ENCODE data around the gene NSD1. TPM values are rescaled to one million over a fixed set of nuclear protein-coding genes. Genes with fewer than 3 reads are reported as not detected.

The NSD1 gene
- total RNA-seq, 1 donor from 2014 or later, result 37.5 TPM

GRCh38 chr5:177111720-177112394 is 21.7 kb upstream of the NSD1 start:
- TF ChIP-seq, protein P1, sequence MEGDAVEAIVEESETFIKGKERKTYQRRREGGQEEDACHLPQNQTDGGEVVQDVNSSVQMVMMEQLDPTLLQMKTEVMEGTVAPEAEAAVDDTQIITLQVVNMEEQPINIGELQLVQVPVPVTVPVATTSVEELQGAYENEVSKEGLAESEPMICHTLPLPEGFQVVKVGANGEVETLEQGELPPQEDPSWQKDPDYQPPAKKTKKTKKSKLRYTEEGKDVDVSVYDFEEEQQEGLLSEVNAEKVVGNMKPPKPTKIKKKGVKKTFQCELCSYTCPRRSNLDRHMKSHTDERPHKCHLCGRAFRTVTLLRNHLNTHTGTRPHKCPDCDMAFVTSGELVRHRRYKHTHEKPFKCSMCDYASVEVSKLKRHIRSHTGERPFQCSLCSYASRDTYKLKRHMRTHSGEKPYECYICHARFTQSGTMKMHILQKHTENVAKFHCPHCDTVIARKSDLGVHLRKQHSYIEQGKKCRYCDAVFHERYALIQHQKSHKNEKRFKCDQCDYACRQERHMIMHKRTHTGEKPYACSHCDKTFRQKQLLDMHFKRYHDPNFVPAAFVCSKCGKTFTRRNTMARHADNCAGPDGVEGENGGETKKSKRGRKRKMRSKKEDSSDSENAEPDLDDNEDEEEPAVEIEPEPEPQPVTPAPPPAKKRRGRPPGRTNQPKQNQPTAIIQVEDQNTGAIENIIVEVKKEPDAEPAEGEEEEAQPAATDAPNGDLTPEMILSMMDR (IDR thresholded peaks at IDR 0.05; ENCODE audit: insufficient read depth, low read length, poor library complexity, severe bottlenecking), result peak; percentile 98
- no peak overlapping the region for H3K4me3 ChIP-seq (ENCODE audit: low read depth, low read length)
- no peaks in the 10 kb centered on the region for H3K27me3 ChIP-seq (ENCODE audit: control insufficient read depth, insufficient read depth, low read length)
- no peaks in the 10 kb centered on the region for H3K36me3 ChIP-seq (ENCODE audit: control insufficient read depth, insufficient read depth, low read length)
- DNase-seq (ENCODE audit: low read depth), result no peak

DNA sequence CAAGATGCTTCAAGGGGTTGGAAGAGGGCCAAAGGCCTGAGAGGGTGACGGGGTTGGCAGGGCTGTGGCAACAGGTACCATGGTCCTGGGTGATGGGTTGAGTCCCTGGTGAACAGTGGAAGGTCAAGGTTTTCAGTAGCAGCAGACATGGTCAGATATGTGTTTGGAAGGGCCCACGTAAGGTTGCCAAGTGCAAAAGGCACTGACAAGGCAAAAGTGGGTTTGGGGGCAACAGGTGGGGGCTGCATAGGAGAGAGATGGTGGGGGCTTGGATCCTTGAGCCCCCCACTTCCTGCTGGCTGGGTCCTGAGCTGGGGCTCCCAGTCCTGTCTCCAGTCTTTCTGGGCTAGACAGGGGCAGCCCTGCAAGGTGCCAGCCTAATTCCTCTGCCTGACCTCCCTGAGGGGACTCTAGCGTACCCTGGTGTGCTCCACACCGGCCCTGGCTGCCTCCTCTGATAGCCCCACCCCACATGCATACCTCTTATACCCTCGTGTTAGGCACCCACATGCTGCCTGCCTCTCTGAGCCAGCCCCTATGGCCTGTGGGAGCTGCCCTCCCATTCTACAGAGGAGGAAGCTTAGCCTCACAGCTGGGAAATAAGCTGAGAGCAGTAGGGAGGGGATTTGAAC is 20.9 kb upstream of the NSD1 start:
- Histone ChIP-seq H3K27me3 (ENCODE audit: control insufficient read depth, insufficient read depth, low read length) (no peaks in the 10 kb centered on the region), H3K4me3 (ENCODE audit: low read depth, low read length) (no peak overlapping the region), H3K36me3 (ENCODE audit: control insufficient read depth, insufficient read depth, low read length) (no peaks in the 10 kb centered on the region)
- DNase-seq (ENCODE audit: low read depth), result no peak
- TF ChIP-seq, protein P1 (IDR thresholded peaks at IDR 0.05; ENCODE audit: insufficient read depth, low read length, poor library complexity, severe bottlenecking), result no peak

DNA sequence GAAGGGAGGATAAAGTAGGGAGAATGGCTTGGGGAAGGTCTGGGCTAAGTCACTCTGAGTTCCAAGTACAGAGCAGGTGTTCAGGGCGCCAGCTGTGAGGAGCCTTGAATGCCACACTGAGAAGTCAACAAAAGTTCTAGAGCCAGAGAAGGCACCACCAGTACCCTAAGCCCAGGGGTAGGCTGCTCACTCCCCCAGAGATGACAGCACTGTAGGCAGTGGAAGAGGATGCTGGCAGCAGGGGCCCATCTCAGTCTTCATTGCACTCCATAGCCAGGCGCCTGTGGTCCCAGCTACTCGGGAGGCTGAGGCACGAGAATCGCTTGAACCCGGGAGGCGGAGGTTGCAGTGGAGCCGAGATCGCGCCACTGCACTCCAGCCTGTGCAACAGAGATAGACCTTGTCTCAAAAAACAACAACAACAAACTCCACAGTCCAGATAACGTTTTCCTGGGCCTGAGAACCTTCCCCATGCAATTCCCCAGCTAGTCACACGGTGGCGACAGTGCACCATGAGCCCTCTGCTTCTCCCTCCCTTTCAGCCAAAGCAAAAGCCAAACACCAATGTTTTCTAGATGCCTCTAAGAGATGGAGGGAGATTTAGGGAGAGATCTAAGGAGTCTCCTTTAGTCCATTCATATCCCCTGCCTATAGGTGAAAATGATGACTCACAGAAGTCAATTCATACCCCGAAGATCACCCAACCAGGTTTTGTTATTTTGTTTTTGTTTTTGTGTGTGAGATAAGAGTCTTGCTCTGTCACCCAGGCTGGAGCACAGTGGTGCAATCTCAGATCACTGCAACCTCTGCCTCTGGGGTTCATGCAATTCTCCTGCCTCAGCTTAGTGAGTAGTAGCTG is 19.8 kb upstream of the NSD1 start:
- Histone ChIP-seq H3K27me3 (ENCODE audit: control insufficient read depth, insufficient read depth, low read length) (no peaks in the 10 kb centered on the region), H3K4me3 (ENCODE audit: low read depth, low read length) (no peak overlapping the region), H3K36me3 (ENCODE audit: control insufficient read depth, insufficient read depth, low read length) (no peaks in the 10 kb centered on the region)
- TF ChIP-seq, protein P1 (IDR thresholded peaks at IDR 0.05; ENCODE audit: insufficient read depth, low read length, poor library complexity, severe bottlenecking), result peak; percentile 99
- DNase-seq (ENCODE audit: low read depth), result no peak

DNA sequence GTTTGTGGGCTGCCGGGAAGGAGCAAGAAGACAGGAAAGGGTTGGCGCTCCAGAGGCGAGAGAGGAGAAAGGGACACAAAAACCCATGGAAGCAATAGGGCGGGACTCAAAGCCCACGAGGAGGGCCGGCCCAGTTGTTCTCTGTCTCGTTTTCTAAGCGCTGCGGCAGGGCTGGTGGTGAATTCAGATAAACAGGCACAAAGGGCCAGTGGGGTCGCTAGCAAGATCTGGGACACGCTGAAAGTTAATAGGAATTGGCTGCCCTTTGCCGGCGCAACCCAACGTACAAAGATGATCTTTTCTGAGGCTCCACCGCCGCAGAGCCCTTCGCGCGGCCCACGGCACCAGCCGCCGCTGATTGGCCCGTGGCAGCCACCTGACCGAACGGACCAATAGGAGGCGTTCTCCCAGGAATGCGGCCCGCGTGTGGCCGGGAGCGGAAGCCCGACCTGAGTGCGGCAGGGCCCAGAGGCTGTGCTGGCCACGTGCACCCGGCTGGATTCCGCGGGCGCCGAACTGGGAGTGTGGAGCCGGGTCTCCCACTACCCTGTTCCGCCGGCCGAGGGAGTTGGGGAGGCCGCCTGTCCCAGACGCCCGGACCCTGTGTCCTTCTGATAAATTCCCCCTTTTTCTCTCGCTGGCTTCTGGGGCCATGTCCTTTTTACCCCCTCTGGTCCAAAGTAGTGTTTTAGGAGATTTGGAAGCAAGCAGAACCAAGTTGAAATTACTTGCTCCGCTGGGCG is 16.8 kb upstream of the NSD1 start:
- H3K36me3 ChIP-seq (ENCODE audit: control insufficient read depth, insufficient read depth, low read length), result no peaks in the 10 kb centered on the region
- DNase-seq (ENCODE audit: low read depth), result no peak
- no peaks in the 10 kb centered on the region for H3K27me3 ChIP-seq (ENCODE audit: control insufficient read depth, insufficient read depth, low read length)
- H3K4me3 ChIP-seq (ENCODE audit: low read depth, low read length), result no peak overlapping the region
- TF ChIP-seq, protein P1 (IDR thresholded peaks at IDR 0.05; ENCODE audit: insufficient read depth, low read length, poor library complexity, severe bottlenecking), result no peak

- H3K36me3 ChIP-seq (ENCODE audit: control insufficient read depth, insufficient read depth, low read length), result no peaks in the 10 kb centered on the region
- no peak overlapping the region for H3K4me3 ChIP-seq (ENCODE audit: low read depth, low read length)
- TF ChIP-seq, protein P1 (IDR thresholded peaks at IDR 0.05; ENCODE audit: insufficient read depth, low read length, poor library complexity, severe bottlenecking), result no peak
- DNase-seq (ENCODE audit: low read depth), result no peak
- H3K27me3 ChIP-seq (ENCODE audit: control insufficient read depth, insufficient read depth, low read length), result no peaks in the 10 kb centered on the region
Measured at GRCh38 chr5:177117441-177118045, 16.0 kb upstream of the NSD1 start.

Measured in kidney epithelial cell (primary cell).